Measurements from ENCODE around the gene THAP11. TPM values are rescaled to one million over a fixed set of nuclear protein-coding genes. Genes with fewer than 3 reads are reported as not detected.

The THAP11 gene
- total and polyA plus RNA-seq, 2 of the 13 experiments (the other 11 are each of a cell fraction or from before 2014, with no cell fraction given), result 44.2 to 53.4 TPM

- TF ChIP-seq HNRNPLL (IDR thresholded peaks at IDR 0.05; ENCODE audit: low read depth, low read length, poor library complexity, severe bottlenecking) (no peak), ZNF850 (CRISPR knock-in tag; conservative IDR thresholded peaks at IDR 0.05) (no peak), DRAP1 (CRISPR knock-in tag; IDR thresholded peaks at IDR 0.05) (no peak), SRSF1 (optimal IDR thresholded peaks at IDR 0.05; ENCODE audit: low read depth, low read length) (no peak), ZNF747 (CRISPR knock-in tag; IDR thresholded peaks at IDR 0.05; ENCODE audit: borderline replicate concordance) (no peak), RCOR2 (CRISPR knock-in tag; IDR thresholded peaks at IDR 0.05) (no peak), NFE2L2 (IDR thresholded peaks at IDR 0.05; ENCODE audit: low read length) (no peak; the same call in 1 of the 2 replicates), E2F1 (CRISPR knock-in tag; IDR thresholded peaks at IDR 0.05) (no peak), ZNF264 (CRISPR knock-in tag; IDR thresholded peaks at IDR 0.05) (peak; percentile 55; the same call in 1 of the 2 replicates), ZNF775 (CRISPR knock-in tag; IDR thresholded peaks at IDR 0.05; ENCODE audit: borderline replicate concordance) (no peak), ZNF724P (CRISPR knock-in tag; IDR thresholded peaks at IDR 0.05; ENCODE audit: borderline replicate concordance) (no peak), KLF16 (CRISPR knock-in tag; IDR thresholded peaks at IDR 0.05) (peak in 1 of 2 experiments; percentile 73; a peak in 1 of 4 replicates), ZNF878 (CRISPR knock-in tag; IDR thresholded peaks at IDR 0.05) (no peak), YEATS2 (CRISPR knock-in tag; IDR thresholded peaks at IDR 0.05; ENCODE audit: borderline replicate concordance) (no peak), MTA3 (CRISPR knock-in tag; IDR thresholded peaks at IDR 0.05) (no peak), TFE3 (CRISPR knock-in tag; IDR thresholded peaks at IDR 0.05) (no peak), HBP1 (CRISPR knock-in tag; IDR thresholded peaks at IDR 0.05; ENCODE audit: low read depth) (no peak), ZNF496 (CRISPR knock-in tag; IDR thresholded peaks at IDR 0.05; ENCODE audit: insufficient replicate concordance) (no peak)
- TF ChIP-seq, protein P1, sequence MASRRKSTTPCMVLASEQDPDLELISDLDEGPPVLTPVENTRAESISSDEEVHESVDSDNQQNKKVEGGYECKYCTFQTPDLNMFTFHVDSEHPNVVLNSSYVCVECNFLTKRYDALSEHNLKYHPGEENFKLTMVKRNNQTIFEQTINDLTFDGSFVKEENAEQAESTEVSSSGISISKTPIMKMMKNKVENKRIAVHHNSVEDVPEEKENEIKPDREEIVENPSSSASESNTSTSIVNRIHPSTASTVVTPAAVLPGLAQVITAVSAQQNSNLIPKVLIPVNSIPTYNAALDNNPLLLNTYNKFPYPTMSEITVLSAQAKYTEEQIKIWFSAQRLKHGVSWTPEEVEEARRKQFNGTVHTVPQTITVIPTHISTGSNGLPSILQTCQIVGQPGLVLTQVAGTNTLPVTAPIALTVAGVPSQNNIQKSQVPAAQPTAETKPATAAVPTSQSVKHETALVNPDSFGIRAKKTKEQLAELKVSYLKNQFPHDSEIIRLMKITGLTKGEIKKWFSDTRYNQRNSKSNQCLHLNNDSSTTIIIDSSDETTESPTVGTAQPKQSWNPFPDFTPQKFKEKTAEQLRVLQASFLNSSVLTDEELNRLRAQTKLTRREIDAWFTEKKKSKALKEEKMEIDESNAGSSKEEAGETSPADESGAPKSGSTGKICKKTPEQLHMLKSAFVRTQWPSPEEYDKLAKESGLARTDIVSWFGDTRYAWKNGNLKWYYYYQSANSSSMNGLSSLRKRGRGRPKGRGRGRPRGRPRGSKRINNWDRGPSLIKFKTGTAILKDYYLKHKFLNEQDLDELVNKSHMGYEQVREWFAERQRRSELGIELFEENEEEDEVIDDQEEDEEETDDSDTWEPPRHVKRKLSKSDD (CRISPR knock-in tag; IDR thresholded peaks at IDR 0.05; ENCODE audit: low read depth), result no peak
Observed at GRCh38 chr16:67857547-67858233, 15.6 kb downstream of the THAP11 start (continued).

All from HepG2 (cell line).